Stimulated activated CD4-positive, alpha-beta T cell treated with anti-CD3 and anti-CD28 coated beads, TNF-alpha, amount 100 ng/mL, for 48 hours (primary cell): ENCODE results near the gene EFCC1.

Experiments
- DNase-seq, 3 donors: peaks; one replicate each; pipeline ENCODE4 v3.0.0-alpha.2; 2020; ENCODE audit warnings: low read depth in 3 of 3

Gene EFCC1

GRCh38 chr3:129032716-129033115, 31.6 kb downstream of the EFCC1 start:
- DNase-seq = no peak

GRCh38 chr3:129033151-129033550, 32.0 kb downstream of the EFCC1 start:
- DNase-seq = no peak

- no peak for DNase-seq
Observed at GRCh38 chr3:129033633-129034321, 32.7 kb downstream of the EFCC1 start.

GRCh38 chr3:129034642-129035041, 33.5 kb downstream of the EFCC1 start:
- DNase-seq = no peak

- no peak for DNase-seq
Observed at GRCh38 chr3:129035360-129036221, 34.5 kb downstream of the EFCC1 start.

GRCh38 chr3:129036222-129037092, 35.4 kb downstream of the EFCC1 start:
- no peak for DNase-seq

GRCh38 chr3:129037093-129037419, 36.0 kb downstream of the EFCC1 start:
- no peak for DNase-seq

GRCh38 chr3:129038121-129038855, 37.2 kb downstream of the EFCC1 start:
- DNase-seq = no peak

- DNase-seq = no peak
Observed at GRCh38 chr3:129039271-129040038, 38.4 kb downstream of the EFCC1 start.

- DNase-seq = no peak
Observed at GRCh38 chr3:129040039-129040336, 38.9 kb downstream of the EFCC1 start.

- DNase-seq = no peak
Observed at GRCh38 chr3:129040579-129041300, 39.6 kb downstream of the EFCC1 start.

- peak in 1 of 3 donors; percentile 46 for DNase-seq
Observed at GRCh38 chr3:129045675-129046036, 44.6 kb downstream of the EFCC1 start.

GRCh38 chr3:129046037-129046731, 45.1 kb downstream of the EFCC1 start:
- peak in 1 of 3 donors; percentile 31 for DNase-seq

GRCh38 chr3:129046732-129047552, 45.8 kb downstream of the EFCC1 start:
- DNase-seq = no peak

- no peak for DNase-seq
Observed at GRCh38 chr3:129047553-129047839, 46.4 kb downstream of the EFCC1 start.

- no peak for DNase-seq
Observed at GRCh38 chr3:129050556-129051295, 49.6 kb downstream of the EFCC1 start.

GRCh38 chr3:129051871-129052340, 50.8 kb downstream of the EFCC1 start:
- no peak for DNase-seq

GRCh38 chr3:129052675-129053074, 51.6 kb downstream of the EFCC1 start:
- DNase-seq = no peak
